ENCODE measurements around the gene NTM. TPM values are rescaled to one million over a fixed set of nuclear protein-coding genes. Genes with fewer than 3 reads are reported as not detected.

The NTM gene
- total RNA-seq, 6 donors from 2014 or later: 4.1 to 151 (median 115) TPM

DNA sequence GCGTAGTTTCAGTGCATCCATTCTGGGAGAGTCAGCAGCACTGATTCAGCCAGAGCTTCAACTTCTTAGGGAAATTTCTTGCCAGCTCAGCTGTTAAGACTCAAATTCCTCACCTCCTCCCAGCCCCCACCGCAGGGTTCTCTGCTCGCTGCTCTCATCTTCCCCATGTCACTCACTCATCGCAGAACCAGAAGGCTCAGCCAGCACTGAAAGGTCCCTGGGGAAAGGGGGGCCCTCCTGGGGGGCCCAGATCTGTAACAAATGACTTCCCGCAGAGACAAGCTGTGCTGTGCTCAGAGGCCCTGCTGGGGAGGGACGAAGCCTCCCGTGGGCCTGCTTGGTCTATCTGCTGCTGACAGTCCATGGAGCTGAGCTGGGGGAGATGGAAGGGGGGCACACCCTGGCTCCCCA, 220.6 kb downstream of the NTM start:
- 46 to 59% methylated on average over 4 to 7 of the region's 7 CpGs for WGBS, 2 donors
- H3K27me3 ChIP-seq: no peaks in the 10 kb centered on the region
- no peak overlapping the region for H3K4me3 ChIP-seq
- ATAC-seq (ENCODE audit: low FRiP score in 2 of 2) (no peak), DNase-seq (no peak)
- TF ChIP-seq POLR2A (IDR thresholded peaks at IDR 0.05) (no peak), POLR2AphosphoS5 (IDR thresholded peaks at IDR 0.05) (no peak), EP300 (IDR thresholded peaks at IDR 0.05) (no peak)
- TF ChIP-seq, protein P1, sequence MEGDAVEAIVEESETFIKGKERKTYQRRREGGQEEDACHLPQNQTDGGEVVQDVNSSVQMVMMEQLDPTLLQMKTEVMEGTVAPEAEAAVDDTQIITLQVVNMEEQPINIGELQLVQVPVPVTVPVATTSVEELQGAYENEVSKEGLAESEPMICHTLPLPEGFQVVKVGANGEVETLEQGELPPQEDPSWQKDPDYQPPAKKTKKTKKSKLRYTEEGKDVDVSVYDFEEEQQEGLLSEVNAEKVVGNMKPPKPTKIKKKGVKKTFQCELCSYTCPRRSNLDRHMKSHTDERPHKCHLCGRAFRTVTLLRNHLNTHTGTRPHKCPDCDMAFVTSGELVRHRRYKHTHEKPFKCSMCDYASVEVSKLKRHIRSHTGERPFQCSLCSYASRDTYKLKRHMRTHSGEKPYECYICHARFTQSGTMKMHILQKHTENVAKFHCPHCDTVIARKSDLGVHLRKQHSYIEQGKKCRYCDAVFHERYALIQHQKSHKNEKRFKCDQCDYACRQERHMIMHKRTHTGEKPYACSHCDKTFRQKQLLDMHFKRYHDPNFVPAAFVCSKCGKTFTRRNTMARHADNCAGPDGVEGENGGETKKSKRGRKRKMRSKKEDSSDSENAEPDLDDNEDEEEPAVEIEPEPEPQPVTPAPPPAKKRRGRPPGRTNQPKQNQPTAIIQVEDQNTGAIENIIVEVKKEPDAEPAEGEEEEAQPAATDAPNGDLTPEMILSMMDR (IDR thresholded peaks at IDR 0.05): no peak
- H3K27ac ChIP-seq: no peak overlapping the region
- H3K36me3 ChIP-seq: no peaks in the 10 kb centered on the region
- peaks cover 0 to 3% (median 0%) of the 10 kb centered on the region in 4 donors for H3K9me3 ChIP-seq
- no peaks in the 10 kb centered on the region for H3K4me1 ChIP-seq

DNA sequence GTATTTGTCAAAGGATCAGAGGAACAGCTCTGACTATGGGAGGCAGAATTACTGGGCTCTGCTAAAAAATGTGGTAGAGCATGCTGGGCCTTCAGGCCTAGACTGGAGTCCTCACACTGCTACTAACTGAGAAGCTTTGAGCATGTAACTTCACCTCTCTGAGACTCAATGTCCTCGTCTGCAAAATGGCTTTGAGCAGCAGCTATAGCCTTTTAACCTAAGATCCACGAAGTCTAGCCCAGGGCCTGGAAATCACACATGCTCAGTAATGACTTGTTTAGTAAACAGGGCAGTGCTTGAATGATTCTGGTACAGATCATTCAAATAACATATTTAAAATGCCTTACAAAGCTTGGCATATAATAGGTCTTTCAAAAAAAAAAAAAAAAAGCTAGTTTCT, 221.7 kb downstream of the NTM start:
- Histone ChIP-seq H3K4me3 (no peak overlapping the region), H3K27me3 (no peaks in the 10 kb centered on the region), H3K4me1 (no peaks in the 10 kb centered on the region), H3K27ac (no peak overlapping the region), H3K36me3 (no peaks in the 10 kb centered on the region), H3K9me3 (peaks cover 0 to 3% (median 0%) of the 10 kb centered on the region in 4 donors)
- no peak for ATAC-seq (ENCODE audit: low FRiP score in 2 of 2)
- no peak for DNase-seq
- WGBS, 2 donors: 72 to 75% methylated on average over 2 of the region's 2 CpGs
- no peak for TF ChIP-seq POLR2A (IDR thresholded peaks at IDR 0.05)

DNA sequence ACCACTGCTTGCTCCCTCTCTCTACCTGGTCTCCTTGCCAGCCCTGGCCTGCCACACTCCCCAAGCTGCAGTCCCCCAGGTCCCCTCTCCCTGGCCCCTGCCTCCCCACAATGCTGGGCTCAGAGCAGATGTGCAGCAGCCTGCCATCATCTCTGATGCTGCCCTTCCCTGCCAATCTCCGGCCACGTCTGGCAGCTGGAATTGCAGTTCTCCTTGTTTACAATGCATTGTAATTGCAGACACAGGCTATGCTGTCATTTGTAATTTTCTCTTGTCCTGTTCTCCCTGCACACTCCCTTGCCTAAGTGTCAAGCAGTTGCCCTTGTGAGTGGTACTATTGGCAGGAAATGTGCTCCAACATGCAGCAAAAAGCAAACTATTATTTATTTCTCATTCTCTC, 222.3 kb downstream of the NTM start:
- H3K4me3 ChIP-seq: no peak overlapping the region
- peak in 1 of 2 donors; percentile 33 for DNase-seq

DNA sequence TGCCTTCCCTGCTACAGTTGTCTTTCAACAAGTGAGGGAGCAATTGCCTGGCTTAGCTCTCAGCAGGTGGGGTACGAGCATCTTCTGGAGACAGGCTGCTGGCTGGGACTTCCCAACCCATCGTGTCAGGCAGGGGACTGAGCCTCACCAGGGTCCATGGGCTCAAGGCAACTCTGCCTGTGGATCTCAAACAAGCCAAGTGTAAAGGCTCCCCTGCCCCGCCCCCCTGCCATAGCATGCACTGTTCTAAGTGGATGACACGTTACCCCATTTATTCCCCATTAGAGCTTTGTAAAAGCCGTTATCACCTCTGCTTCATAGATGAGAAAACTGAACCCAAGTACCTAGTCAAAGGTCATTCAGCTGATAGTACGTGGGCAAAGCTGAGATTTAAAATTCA, 222.9 kb downstream of the NTM start:
- ATAC-seq (ENCODE audit: low FRiP score in 2 of 2): no peak
- H3K4me1 ChIP-seq: no peaks in the 10 kb centered on the region
- TF ChIP-seq POLR2AphosphoS5 (IDR thresholded peaks at IDR 0.05) (no peak), EP300 (IDR thresholded peaks at IDR 0.05) (no peak), POLR2A (IDR thresholded peaks at IDR 0.05) (no peak)
- TF ChIP-seq, protein P1 (IDR thresholded peaks at IDR 0.05): no peak
- DNase-seq: no peak
- H3K4me3 ChIP-seq: no peak overlapping the region
- 59 to 75% methylated on average over 5 to 6 of the region's 6 CpGs for WGBS, 2 donors
- no peaks in the 10 kb centered on the region for H3K9me3 ChIP-seq
- no peak overlapping the region for H3K27ac ChIP-seq
- no peaks in the 10 kb centered on the region for H3K36me3 ChIP-seq
- no peaks in the 10 kb centered on the region for H3K27me3 ChIP-seq

More for the DNA sequence above, 222.3 kb downstream of the NTM start:
- Histone ChIP-seq H3K27ac (no peak overlapping the region), H3K27me3 (no peaks in the 10 kb centered on the region), H3K36me3 (no peaks in the 10 kb centered on the region), H3K9me3 (peaks cover 0 to 3% (median 0%) of the 10 kb centered on the region in 4 donors), H3K4me1 (no peaks in the 10 kb centered on the region)
- 39 to 61% methylated on average over 2 of the region's 2 CpGs for WGBS, 2 donors
- TF ChIP-seq, protein P1 (IDR thresholded peaks at IDR 0.05): no peak
- TF ChIP-seq EP300 (IDR thresholded peaks at IDR 0.05): no peak
- TF ChIP-seq POLR2A (IDR thresholded peaks at IDR 0.05): no peak
- TF ChIP-seq POLR2AphosphoS5 (IDR thresholded peaks at IDR 0.05): no peak
- no peak for ATAC-seq (ENCODE audit: low FRiP score in 2 of 2)

DNA sequence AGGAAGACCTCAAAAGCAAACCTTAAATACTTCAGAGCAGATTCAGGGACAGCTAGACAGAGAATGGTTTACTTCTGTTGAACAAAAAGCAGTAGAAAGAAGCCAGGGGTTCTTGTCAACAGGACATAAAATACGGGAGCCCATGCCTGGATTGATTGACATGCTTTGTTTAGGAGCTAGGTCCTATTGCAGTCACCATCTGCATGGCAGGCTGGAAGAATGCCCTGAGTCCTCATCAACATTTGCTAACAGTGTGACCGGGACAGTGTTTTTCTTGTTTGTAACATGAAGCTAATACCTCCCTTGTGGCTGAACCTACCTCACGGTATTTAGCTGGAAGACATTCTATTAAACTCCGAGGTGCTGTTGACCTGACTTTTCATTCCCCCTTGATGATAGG, 225.4 kb downstream of the NTM start:
- Histone ChIP-seq H3K4me1 (no peaks in the 10 kb centered on the region), H3K27ac (no peak overlapping the region), H3K27me3 (no peaks in the 10 kb centered on the region), H3K4me3 (no peak overlapping the region), H3K36me3 (no peaks in the 10 kb centered on the region), H3K9me3 (no peaks in the 10 kb centered on the region)
- DNase-seq (no peak), ATAC-seq (ENCODE audit: low FRiP score in 2 of 2) (no peak)
- 47 to 60% methylated on average over 4 of the region's 4 CpGs for WGBS, 2 donors
- no peak for TF ChIP-seq POLR2A (IDR thresholded peaks at IDR 0.05)
- no peak for TF ChIP-seq EP300 (IDR thresholded peaks at IDR 0.05)
- TF ChIP-seq POLR2AphosphoS5 (IDR thresholded peaks at IDR 0.05): no peak
- TF ChIP-seq, protein P1 (IDR thresholded peaks at IDR 0.05): no peak
